Medulla oblongata (tissue), 1 donor: ENCODE measurements around the gene FGG.
A peak's percentile ranks its signal among the peaks of the same experiment; 100 is the strongest.

ENCODE experiments used
- DNase-seq: peaks from one replicate; pipeline ENCODE4 v3.0.0-alpha.2; 2015; ENCODE audit errors: extremely low spot score

Gene FGG

GRCh38 chr4:154586296-154587033, 26.0 kb downstream of the FGG start:
- DNase-seq: no peak

GRCh38 chr4:154585369-154586018, 27.0 kb downstream of the FGG start:
- DNase-seq: no peak

GRCh38 chr4:154584259-154584658, 28.2 kb downstream of the FGG start:
- no peak for DNase-seq

- no peak for DNase-seq
These were observed 28.8 kb downstream of the FGG start for GRCh38 chr4:154583677-154584076.

- no peak for DNase-seq
These were observed 29.2 kb downstream of the FGG start for GRCh38 chr4:154583230-154583629.

- DNase-seq: no peak
These were observed 29.7 kb downstream of the FGG start for GRCh38 chr4:154582723-154583122.

GRCh38 chr4:154579927-154580326, 32.5 kb downstream of the FGG start:
- no peak for DNase-seq

GRCh38 chr4:154578919-154579318, 33.5 kb downstream of the FGG start:
- no peak for DNase-seq

- no peak for DNase-seq
These were observed 35.1 kb downstream of the FGG start for GRCh38 chr4:154577324-154577723.

GRCh38 chr4:154574311-154574710, 38.1 kb downstream of the FGG start:
- DNase-seq: no peak

GRCh38 chr4:154573190-154573870, 39.1 kb downstream of the FGG start:
- no peak for DNase-seq

- DNase-seq: no peak
These were observed 42.9 kb downstream of the FGG start for GRCh38 chr4:154569584-154569983.

GRCh38 chr4:154569028-154569427, 43.4 kb downstream of the FGG start:
- no peak for DNase-seq

- no peak for DNase-seq
These were observed 45.7 kb downstream of the FGG start for GRCh38 chr4:154566639-154567204.

GRCh38 chr4:154565704-154566103, 46.8 kb downstream of the FGG start:
- DNase-seq: no peak

- no peak for DNase-seq
These were observed 48.1 kb downstream of the FGG start for GRCh38 chr4:154564311-154564710.

- no peak for DNase-seq
These were observed 49.7 kb downstream of the FGG start, which contains the start of gene FGB for GRCh38 chr4:154562697-154563254. FGB (plus strand) TSS chr4:154563011; CDS start chr4:154563019, 8 bp downstream.

- no peak for DNase-seq
These were observed 51.6 kb downstream of the FGG start for GRCh38 chr4:154560824-154561231.

- no peak for DNase-seq
These were observed 52.0 kb downstream of the FGG start for GRCh38 chr4:154560419-154560801.

GRCh38 chr4:154559494-154560418, 52.7 kb downstream of the FGG start:
- peak; percentile 68 for DNase-seq

GRCh38 chr4:154559141-154559493, 53.3 kb downstream of the FGG start:
- no peak for DNase-seq
